Measurements from ENCODE around the gene NPFFR1. TPM values are rescaled to one million over a fixed set of nuclear protein-coding genes. Genes with fewer than 3 reads are reported as not detected.

Gene NPFFR1
- total and polyA plus RNA-seq, 10 of the 15 experiments (the other 5 are each of a cell fraction or from before 2014, with no cell fraction given), result 0.03 TPM; not detected in 9

- Histone ChIP-seq H3K27me3 (replicated peaks in 1 of 2; ENCODE audit: control insufficient read depth in 2 of 2, insufficient read depth in 2 of 2, low read length in 1 of 2) (no peaks in the 10 kb centered on the region), H3K36me3 (ENCODE audit: control insufficient read depth in 2 of 2, insufficient read depth in 2 of 2, low read length in 1 of 2) (peaks cover 0 to 12% of the 10 kb centered on the region in 2 experiments; a peak in 3 of 4 replicates), H3K4me3 (no peak overlapping the region), H3K4me1 (ENCODE audit: control insufficient read depth, insufficient read depth, low read length) (peaks cover 23% of the 10 kb centered on the region), H3K4me2 (ENCODE audit: control insufficient read depth, insufficient read depth) (no peak overlapping the region), H4K20me1 (ENCODE audit: control insufficient read depth, insufficient read depth) (no peaks in the 10 kb centered on the region), H2AFZ (ENCODE audit: control insufficient read depth, low read depth, low read length) (no peak overlapping the region), H3K27ac (ENCODE audit: control insufficient read depth, insufficient read depth) (no peak overlapping the region), H3K79me2 (ENCODE audit: control insufficient read depth, insufficient read depth, low read length) (no peaks in the 10 kb centered on the region), H3K9ac (ENCODE audit: control insufficient read depth, insufficient read depth, low read length) (no peak overlapping the region), H3K9me3 (replicated peaks; ENCODE audit: control insufficient read depth, insufficient read depth, low read length) (no peaks in the 10 kb centered on the region)
- POLR2A ChIA-PET, result interaction anchor here (1.3 kb wide), 1 partner anchor 31 kb away, joined by 3 read pairs; no protein-coding TSS in a partner anchor
- CTCF ChIA-PET, result interaction anchor here (0.8 to 2.7 kb wide), 4 partner anchors 12 to 102 kb away, joined by 3 to 10 read pairs (median 5); no protein-coding TSS in a partner anchor
- FAIRE-seq, result no peak
- no peak; the same call in 1 of the 3 replicates for ATAC-seq
- SMC1A ChIA-PET (ENCODE audit: uncharacterized antibody, unreplicated experiment), result interaction anchor here (0.5 to 2.5 kb wide), 6 partner anchors 22 to 300 kb away, joined by 3 to 7 read pairs (median 3); no protein-coding TSS in a partner anchor
- in situ Hi-C loops (cut with MboI), result no loop called here
- 80% methylated on average over 16 of the region's 18 CpGs for WGBS (ENCODE audit: insufficient coverage, insufficient replicate concordance, low lambda C conversion rate, missing lambda C conversion rate)
- RAD21 ChIA-PET (ENCODE audit: unreplicated experiment), result interaction anchor here (1.5 to 2.9 kb wide), 4 partner anchors 31 to 102 kb away, joined by 3 to 17 read pairs (median 9); no protein-coding TSS in a partner anchor
- no TSS peak for BruUV-seq (replicated peaks)
- DNase-seq (ENCODE audit: low read depth, low spot score), result no peak
- intact Hi-C loops (cut with micrococcal nuclease; ENCODE audit: unreplicated experiment), result no loop called here
- no peak for TF ChIP-seq SUZ12 (IDR thresholded peaks at IDR 0.05; ENCODE audit: unreplicated experiment)
- TF ChIP-seq SIN3A (IDR thresholded peaks at IDR 0.05; ENCODE audit: low read depth, low read length), result no peak
- no peak for TF ChIP-seq RELB (IDR thresholded peaks at IDR 0.05; ENCODE audit: low read depth)
Measured at GRCh38 chr10:70323697-70324338, 40.0 kb upstream of the NPFFR1 start.
